Spleen (tissue), 11 donors: Measurements from ENCODE around the gene DMGDH. TPM values are rescaled to one million over a fixed set of nuclear protein-coding genes. Genes with fewer than 3 reads are reported as not detected.
A peak's percentile ranks its signal among the peaks of the same experiment; 100 is the strongest.

Experiments
- DNase-seq: peaks from one replicate; pipeline ENCODE4 v3.0.0-alpha.2; 2020
- H3K27ac ChIP-seq, 8 donors: fragments of 200-600 bp; sonication (generic) in 7 of 8; 1 replicate in 4 of 8; 2 replicates in 4 of 8; pipeline versions ENCODE4 v1.5.0 to v1.8.0; 2016 to 2021; ENCODE audit warnings: inconsistent platforms in 4 of 8, mild to moderate bottlenecking in 4 of 8, moderate library complexity in 1 of 8
- H3K27me3 ChIP-seq, 7 donors: fragments of 200-600 bp; sonication (generic) in 6 of 7; replicated peaks in 1 of 7; 1 replicate in 4 of 7; 2 replicates in 3 of 7; pipeline versions ENCODE4 v1.5.0 to v1.8.0; 2016 to 2021; ENCODE audit warnings: inconsistent platforms in 3 of 7, mild to moderate bottlenecking in 1 of 7
- H3K36me3 ChIP-seq, 6 donors: fragments of 200-600 bp; sonication (generic) in 5 of 6; 1 replicate in 4 of 6; 2 replicates in 2 of 6; pipeline versions ENCODE4 v1.5.0 to v1.8.0; 2016 to 2021; ENCODE audit warnings: inconsistent platforms in 2 of 6
- H3K4me1 ChIP-seq, 6 donors: fragments of 200-600 bp; sonication (generic) in 5 of 6; 1 replicate in 3 of 6; 2 replicates in 3 of 6; pipeline versions ENCODE4 v1.5.0 to v1.8.0; 2016 to 2021; ENCODE audit warnings: inconsistent platforms in 3 of 6
- H3K4me3 ChIP-seq, 8 donors: fragments of 200-600 bp; sonication (generic) in 7 of 8; 1 replicate in 4 of 8; 2 replicates in 4 of 8; pipeline versions ENCODE4 v1.5.0 to v1.8.0; 2016 to 2021; ENCODE audit warnings: inconsistent platforms in 4 of 8, mild to moderate bottlenecking in 4 of 8, moderate library complexity in 2 of 8
- H3K9me3 ChIP-seq, 8 donors: fragments of 200-600 bp; sonication (generic) in 7 of 8; 1 replicate in 4 of 8; 2 replicates in 4 of 8; pipeline versions ENCODE4 v1.5.0 to v1.8.0; 2016 to 2021; ENCODE audit warnings: inconsistent platforms in 4 of 8
- CTCF ChIP-seq, 11 experiments: fragments of 200-600 bp in 7 of 11; fragments of 450-650 bp in 4 of 11; sonication (generic) in 4 of 11; IDR thresholded peaks in 8 of 11; conservative IDR thresholded peaks in 3 of 11; 1 replicate in 7 of 11; 2 replicates in 4 of 11; pipeline versions ENCODE4 v1.4.0 to v1.8.0; 2016 to 2021; ENCODE audit warnings: antibody characterized with exemption in 11 of 11, inconsistent platforms in 4 of 11, mild to moderate bottlenecking in 1 of 11
- POLR2A ChIP-seq, 3 donors: fragments of 450-650 bp; IDR thresholded peaks; one replicate each; pipeline ENCODE4 v1.5.1; 2017; ENCODE audit warnings: antibody characterized with exemption in 3 of 3, mild to moderate bottlenecking in 1 of 3
- POLR2AphosphoS5 ChIP-seq, 3 donors: sonication (generic); formaldehyde crosslinking; IDR thresholded peaks; one replicate each; pipeline ENCODE4 v1.5.1; 2017; ENCODE audit warnings: antibody characterized with exemption in 3 of 3
- WGBS, 5 donors: extraction: QIAGEN DNeasy Blood & Tissue Kit in 3 of 5; methylation state at CpG; one replicate each; pipeline versions ENCODE4 v1.1.5 to v1.1.7; 2013 to 2018; 5-methylcytosine and 5-hydroxymethylcytosine counted together
- intact Hi-C: fragments of 100-400 bp; cut with DNase I; formaldehyde crosslinking; loops from one replicate; pipeline ENCODE4 v1.15.0; 2023; ENCODE audit warnings: low total_unique reads
- polyA plus RNA-seq, 3 donors: library from polyadenylated mRNA; stranded (reverse); fragments of 200-250 nt; gene quantifications; one replicate each; pipeline ENCODE4 v1.2.1, GENCODE V29; 2013
- total RNA-seq, 7 donors: library from RNA; depleted of rRNA in 3 of 7; stranded (reverse); fragments of >200 nt in 3 of 7; fragmentation: NEBNext Ultra II Directional in 4 of 7; extraction: Animal tissue kit (Norgen Biotek cat#: 25700) in 4 of 7; gene quantifications; one replicate each; pipeline versions ENCODE4 v1.1.0 to v1.2.1, GENCODE V29; 2016 to 2021
- donor health status: healthy with polysubstance abuse.
- donor health status: DM: no; HTN: no; CAD: no; lungs with moderate emphysema.
- donor health status: DM: no; HTN: no; CAD: no.
- donor health status: Bipolar disorder and iron deficiency.
- donor health status: healthy.
- donor health status: DM: no; HTN: no; CAD: no.
- donor health status: DM: yes; HTN: yes; CAD: no.

DMGDH gene
- total and polyA plus RNA-seq, 10 donors = 0.06 to 1.4 (median 0.45) TPM; not detected in 2

GRCh38 chr5:79070350-79070667 is 835 bp upstream of the DMGDH start:
- no peaks in the 10 kb centered on the region for H3K36me3 ChIP-seq
- intact Hi-C loops = no loop called here
- H3K4me1 ChIP-seq = peaks cover 0 to 10% (median 0%) of the 10 kb centered on the region in 6 donors
- WGBS, 5 donors = 33 to 46% (median 35%) methylated on average over 8 to 9 of the region's 9 CpGs
- peaks cover 0 to 3% (median 0%) of the 10 kb centered on the region in 8 donors for H3K9me3 ChIP-seq
- H3K27ac ChIP-seq = no peak overlapping the region
- peak overlapping the region in 1 of 8 donors; percentile 32 for H3K4me3 ChIP-seq
- DNase-seq = no peak
- no peak for TF ChIP-seq POLR2AphosphoS5 (IDR thresholded peaks at IDR 0.05)
- no peak for TF ChIP-seq POLR2A (IDR thresholded peaks at IDR 0.05)
- no peak for TF ChIP-seq CTCF (IDR thresholded peaks at IDR 0.05 in 8 of 11, conservative IDR thresholded peaks at IDR 0.05 in 3 of 11)
- H3K27me3 ChIP-seq = peaks cover 0 to 45% (median 22%) of the 10 kb centered on the region in 7 donors

GRCh38 chr5:79062436-79062835 is 7.0 kb downstream of the DMGDH start:
- TF ChIP-seq POLR2A (IDR thresholded peaks at IDR 0.05) = no peak
- no peak for TF ChIP-seq POLR2AphosphoS5 (IDR thresholded peaks at IDR 0.05)
- TF ChIP-seq CTCF (IDR thresholded peaks at IDR 0.05 in 8 of 11, conservative IDR thresholded peaks at IDR 0.05 in 3 of 11) = no peak
- peaks cover 0 to 2% (median 0%) of the 10 kb centered on the region in 7 donors for H3K27me3 ChIP-seq
- H3K36me3 ChIP-seq = no peaks in the 10 kb centered on the region
- no peak overlapping the region for H3K27ac ChIP-seq
- no peak for DNase-seq
- intact Hi-C loops = no loop called here
- no peaks in the 10 kb centered on the region for H3K4me1 ChIP-seq
- no peaks in the 10 kb centered on the region for H3K9me3 ChIP-seq
- WGBS, 5 donors = 88 to 97% (median 94%) methylated on average over 2 to 3 of the region's 3 CpGs
- H3K4me3 ChIP-seq = no peak overlapping the region

- no peaks in the 10 kb centered on the region for H3K36me3 ChIP-seq
- no peaks in the 10 kb centered on the region for H3K4me1 ChIP-seq
- DNase-seq = no peak
- H3K27me3 ChIP-seq = no peaks in the 10 kb centered on the region
- 91 to 96% (median 93%) methylated on average over 4 of the region's 4 CpGs for WGBS, 5 donors
- TF ChIP-seq POLR2A (IDR thresholded peaks at IDR 0.05) (no peak), POLR2AphosphoS5 (IDR thresholded peaks at IDR 0.05) (no peak), CTCF (IDR thresholded peaks at IDR 0.05 in 8 of 11, conservative IDR thresholded peaks at IDR 0.05 in 3 of 11) (no peak)
- H3K27ac ChIP-seq = no peak overlapping the region
- H3K9me3 ChIP-seq = no peaks in the 10 kb centered on the region
- intact Hi-C loops = no loop called here
- no peak overlapping the region for H3K4me3 ChIP-seq
Observed at GRCh38 chr5:79059674-79060073, 9.8 kb downstream of the DMGDH start.

GRCh38 chr5:79056847-79057246 is 12.6 kb downstream of the DMGDH start:
- TF ChIP-seq CTCF (IDR thresholded peaks at IDR 0.05 in 8 of 11, conservative IDR thresholded peaks at IDR 0.05 in 3 of 11) (no peak), POLR2A (IDR thresholded peaks at IDR 0.05) (no peak), POLR2AphosphoS5 (IDR thresholded peaks at IDR 0.05) (no peak)
- H3K4me1 ChIP-seq = no peaks in the 10 kb centered on the region
- H3K9me3 ChIP-seq = peaks cover 0 to 10% (median 5%) of the 10 kb centered on the region in 8 donors
- no peaks in the 10 kb centered on the region for H3K27me3 ChIP-seq
- H3K36me3 ChIP-seq = no peaks in the 10 kb centered on the region
- intact Hi-C loops = no loop called here
- DNase-seq = no peak
- no peak overlapping the region for H3K27ac ChIP-seq
- no peak overlapping the region for H3K4me3 ChIP-seq
